Hematopoietic multipotent progenitor cell treated with erythropoietin and hydrocortisone succinate and interleukin-3 and kit ligand, for 8 days (in vitro differentiated cells): ENCODE results near the gene TNFRSF1A.
A peak's percentile ranks its signal among the peaks of the same experiment; 100 is the strongest.

ENCODE experiments used
- DNase-seq: peaks from one replicate; pipeline ENCODE4 v3.0.0-alpha.2; 2015

TNFRSF1A gene

DNA sequence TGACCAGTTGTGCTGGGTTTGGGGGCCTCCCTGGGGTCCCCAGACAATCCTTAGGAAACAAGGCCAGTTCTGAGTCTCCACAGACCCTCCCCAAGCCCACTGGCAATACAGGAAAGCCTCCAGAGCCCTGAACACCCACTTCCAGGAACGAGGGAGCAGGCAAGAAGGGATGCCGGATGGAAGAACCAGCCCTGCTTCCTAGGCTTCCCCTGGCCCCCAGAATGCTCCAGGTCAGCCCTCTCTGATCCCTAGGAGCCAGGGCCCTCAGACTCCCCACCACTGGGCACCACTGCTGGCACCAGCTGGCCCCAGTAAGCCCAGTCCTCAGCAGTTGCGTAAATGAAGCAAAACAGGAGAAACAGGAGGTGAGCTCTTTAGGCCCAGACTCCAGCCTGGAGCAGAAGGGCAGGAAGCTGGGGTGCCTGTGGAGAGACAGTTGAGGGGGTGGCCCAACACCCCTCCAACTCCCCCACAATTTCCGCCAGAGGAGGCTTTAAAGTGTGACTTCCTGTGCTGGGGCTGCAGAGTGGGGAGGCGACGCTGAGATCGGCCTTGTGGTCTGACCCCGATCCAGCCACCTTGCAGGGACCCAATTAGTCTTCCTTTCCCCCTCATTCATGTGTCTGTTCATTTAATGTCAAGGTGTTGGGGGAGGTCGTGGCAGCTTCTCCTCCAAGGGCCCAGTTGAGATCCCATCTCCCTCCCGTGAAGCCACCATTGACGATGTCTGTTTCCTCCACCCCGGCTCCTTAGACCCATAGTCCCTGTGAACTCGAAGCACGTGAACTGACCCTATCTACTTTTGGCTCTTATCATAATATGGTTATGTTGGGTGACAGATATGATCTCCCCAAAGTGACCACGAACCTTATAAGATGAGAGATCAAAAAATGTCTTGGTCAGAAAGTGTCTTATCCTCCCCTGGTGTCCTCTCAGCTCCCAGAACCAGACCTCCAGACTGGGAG, 4.7 kb downstream of the TNFRSF1A start:
- DNase-seq, result peak; percentile 50

- DNase-seq, result peak; percentile 83
Measured at GRCh38 chr12:6336079-6336888, 5.6 kb downstream of the TNFRSF1A start.

GRCh38 chr12:6335451-6336078, 6.3 kb downstream of the TNFRSF1A start:
- peak; percentile 81 for DNase-seq

GRCh38 chr12:6334940-6335450, 6.9 kb downstream of the TNFRSF1A start:
- DNase-seq, result no peak

GRCh38 chr12:6334359-6334758, 7.5 kb downstream of the TNFRSF1A start:
- no peak for DNase-seq

GRCh38 chr12:6333566-6333965, 8.3 kb downstream of the TNFRSF1A start:
- no peak for DNase-seq

- DNase-seq, result no peak
Measured at GRCh38 chr12:6333029-6333428, 8.8 kb downstream of the TNFRSF1A start.

- no peak for DNase-seq
Measured at GRCh38 chr12:6332459-6332858, 9.4 kb downstream of the TNFRSF1A start.

DNA sequence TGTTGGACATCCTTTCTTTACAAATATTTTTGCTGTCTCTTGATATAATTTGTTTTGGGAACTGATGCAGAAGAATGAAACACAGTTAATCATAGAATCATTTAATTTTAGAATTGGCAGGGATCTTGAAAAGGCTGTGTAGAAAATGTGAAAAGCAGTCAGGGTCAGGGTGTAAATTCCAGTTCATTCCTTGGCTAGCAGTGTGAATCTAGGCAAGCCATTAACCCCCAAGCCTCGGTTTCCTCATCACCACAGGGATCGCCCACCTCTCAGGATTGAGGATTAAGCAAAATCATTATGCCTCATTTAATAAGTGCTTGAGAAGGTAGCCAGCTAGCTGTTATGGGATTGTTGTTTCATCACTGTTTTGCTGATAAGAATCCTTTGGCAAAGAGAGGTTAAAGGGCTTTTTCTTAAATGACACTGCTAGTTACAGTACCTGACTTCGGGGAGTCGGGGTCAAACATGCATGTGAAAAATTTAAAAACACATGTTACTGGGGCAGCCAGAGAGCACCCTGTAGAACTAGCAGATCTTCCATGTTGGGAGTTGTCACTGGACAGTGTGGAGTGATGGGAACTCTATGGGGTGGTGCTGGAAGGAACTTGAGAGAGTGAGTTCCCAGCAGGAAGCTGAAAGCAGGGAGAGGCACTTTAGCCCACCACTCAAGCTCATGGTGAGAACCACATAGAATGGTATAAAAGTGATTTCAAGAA, 10.7 kb downstream of the TNFRSF1A start:
- no peak for DNase-seq

DNA sequence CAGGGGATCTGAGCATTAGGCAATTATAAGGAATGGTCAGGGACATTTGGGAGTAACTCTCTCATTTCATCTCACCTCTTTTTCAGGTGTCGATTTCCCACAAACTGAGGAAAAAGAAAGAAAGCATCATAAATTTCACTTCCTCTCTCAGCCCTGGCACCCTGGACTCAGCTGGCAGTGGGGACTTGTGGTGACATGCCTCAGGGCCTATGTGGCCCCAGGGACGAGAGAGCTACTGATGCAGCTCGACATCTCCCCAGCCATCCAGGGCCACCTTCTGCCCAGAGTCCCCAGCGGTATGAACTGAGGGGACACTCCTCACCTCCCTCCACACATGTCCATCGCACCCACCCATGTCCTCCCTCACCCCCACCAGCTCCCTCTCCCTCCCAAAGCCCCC, 11.7 kb downstream of the TNFRSF1A start:
- DNase-seq, result no peak

GRCh38 chr12:6329703-6330064, 12.2 kb downstream of the TNFRSF1A start:
- no peak for DNase-seq

- DNase-seq, result no peak
Measured at GRCh38 chr12:6328945-6329702, 12.8 kb downstream of the TNFRSF1A start.

- DNase-seq, result no peak
Measured at GRCh38 chr12:6328045-6328779, 13.7 kb downstream of the TNFRSF1A start.

DNA sequence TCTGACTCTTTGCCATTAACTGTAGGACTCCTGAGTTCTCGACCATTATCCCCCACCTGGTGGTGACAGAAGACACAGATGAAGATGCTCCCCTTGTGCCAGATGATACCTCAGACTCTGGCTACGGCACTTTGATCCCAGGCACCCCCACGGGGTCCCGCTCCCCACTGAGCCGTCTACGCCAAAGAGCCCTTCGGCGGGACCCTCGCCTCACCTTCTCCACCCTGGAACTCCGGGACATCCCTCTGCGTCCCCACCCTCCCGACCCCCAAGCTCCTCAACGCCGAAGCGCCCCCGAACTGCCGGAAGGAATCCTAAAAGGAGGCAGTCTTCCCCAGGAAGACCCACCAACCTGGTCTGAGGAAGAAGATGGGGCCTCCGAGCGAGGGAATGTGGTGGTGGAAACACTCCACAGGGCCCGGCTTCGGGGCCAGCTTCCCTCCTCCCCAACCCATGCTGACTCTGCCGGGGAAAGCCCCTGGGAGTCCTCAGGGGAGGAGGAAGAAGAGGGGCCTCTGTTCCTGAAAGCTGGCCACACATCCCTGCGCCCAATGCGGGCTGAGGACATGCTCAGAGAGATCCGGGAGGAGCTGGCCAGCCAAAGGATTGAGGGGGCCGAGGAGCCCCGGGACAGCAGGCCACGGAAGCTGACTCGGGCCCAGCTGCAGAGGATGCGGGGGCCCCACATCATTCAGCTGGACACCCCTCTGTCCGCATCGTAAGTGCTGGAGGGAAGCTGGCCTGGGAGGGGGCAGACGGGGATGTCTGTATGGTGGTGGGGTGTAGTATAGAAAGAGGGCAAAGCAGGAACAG, 14.4 kb downstream of the TNFRSF1A start:
- DNase-seq, result no peak

DNA sequence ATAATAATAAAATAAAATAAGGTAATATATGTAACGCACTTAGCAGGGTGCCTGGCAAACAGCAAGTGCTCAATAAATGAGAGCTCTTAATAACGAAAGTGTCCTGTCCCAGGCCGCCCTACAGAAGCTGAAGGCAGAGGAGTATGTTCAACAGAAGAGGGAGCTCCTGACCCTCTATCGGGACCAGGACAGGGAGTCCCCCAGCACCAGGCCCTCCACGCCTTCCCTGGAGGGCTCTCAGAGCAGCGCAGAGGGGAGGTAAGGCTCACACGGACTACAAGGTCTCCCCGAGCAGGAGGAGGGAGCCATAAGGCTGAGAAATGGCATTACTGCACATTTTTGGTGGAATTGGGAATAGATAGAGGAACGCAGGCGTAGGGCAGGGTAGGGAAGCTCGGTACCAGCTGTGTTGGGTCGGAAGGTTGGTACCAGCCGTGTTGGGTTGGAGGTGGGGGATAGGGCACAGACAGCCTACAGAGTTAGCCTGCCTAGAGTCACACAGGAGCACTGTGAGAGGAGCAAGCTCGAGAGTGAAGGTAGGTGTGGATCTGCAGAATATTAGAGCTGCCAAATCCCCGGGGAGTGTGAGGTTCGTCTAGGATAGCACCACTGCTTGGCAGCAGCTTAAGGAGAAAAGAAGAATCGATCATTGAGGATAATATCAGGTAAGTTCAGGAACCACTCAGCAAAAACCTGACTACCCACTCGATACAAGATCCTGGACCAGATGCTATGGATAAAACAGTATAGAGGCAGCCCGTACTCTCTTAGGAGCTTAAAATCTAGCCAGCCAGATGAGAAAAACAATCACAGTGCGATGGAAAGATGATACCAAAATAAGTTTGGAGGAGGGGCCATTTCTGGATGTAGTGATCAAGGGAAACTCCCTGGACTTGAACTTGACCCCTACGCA, 15.3 kb downstream of the TNFRSF1A start:
- peak; percentile 67 for DNase-seq

DNA sequence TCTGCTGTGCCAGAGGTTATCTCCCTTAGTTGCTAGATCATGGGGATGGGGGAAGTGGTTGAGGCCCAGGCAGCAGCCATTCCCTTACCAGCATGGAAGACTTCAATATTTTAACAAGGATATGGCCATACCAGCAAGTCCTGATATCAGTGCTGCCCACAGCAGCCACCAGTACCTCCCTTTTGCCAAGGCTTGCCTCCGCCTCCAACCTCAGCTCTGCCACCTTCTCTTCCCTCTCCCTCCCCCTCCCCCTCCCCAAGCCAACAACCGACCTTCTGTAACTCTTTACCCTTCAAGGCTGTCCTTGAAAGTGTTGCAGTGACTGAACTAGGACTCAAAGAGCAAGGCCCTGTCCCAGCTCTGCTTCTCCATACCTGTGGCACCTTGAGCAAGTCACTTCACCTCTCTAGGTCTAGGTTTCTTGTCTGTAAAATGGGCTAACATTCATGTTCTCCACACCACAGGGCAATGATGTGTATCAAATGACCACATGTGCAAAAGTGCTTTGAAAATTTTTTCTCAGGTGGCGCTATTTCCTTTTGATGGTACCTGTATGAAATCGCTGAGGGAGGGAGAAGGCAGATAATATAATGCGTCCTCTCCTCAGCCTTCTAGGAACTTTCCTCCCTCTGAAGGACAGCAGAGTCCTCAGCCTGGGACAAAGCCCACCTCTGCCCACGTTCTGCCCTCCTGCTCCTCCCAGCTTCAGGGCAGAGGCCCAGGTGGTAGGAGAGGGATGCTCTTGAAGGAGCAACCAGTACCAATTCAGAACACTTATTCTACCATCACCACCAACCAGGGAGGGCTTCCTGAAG, 16.7 kb downstream of the TNFRSF1A start:
- no peak for DNase-seq

DNA sequence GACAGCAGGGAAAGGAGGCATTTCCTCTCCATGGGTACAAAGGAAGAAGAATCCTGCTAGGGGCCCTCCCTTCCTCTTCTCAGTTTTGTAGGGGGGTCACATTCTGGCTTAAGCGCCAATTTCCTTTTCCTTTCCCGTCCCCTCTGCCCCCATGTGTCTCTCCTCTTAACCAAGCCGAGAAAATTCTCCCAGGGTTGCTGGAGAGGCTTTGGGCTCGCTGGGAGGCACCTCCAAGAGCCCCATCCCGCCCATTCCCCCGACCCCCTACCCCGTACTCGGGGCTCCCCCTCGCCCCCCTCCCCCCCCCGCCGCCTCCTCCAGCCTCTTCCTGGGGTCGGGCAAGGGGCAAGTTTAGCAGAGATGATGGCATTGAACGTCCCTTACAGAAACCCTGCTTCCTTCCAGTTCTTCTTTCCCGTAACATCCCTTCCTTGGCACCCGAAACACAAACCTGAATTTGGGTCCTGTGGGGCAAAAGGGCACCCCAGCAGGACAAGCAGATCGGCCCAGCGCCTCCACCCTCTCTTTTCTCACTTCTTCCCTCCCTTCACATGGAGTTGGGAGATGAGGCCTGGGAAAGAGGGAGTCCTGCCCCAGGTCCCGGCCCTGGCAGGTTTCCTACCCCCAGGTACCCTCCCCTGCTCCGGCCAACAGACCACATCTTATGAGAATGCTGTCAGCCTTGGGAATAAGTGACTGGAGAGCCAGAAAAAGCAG, 17.7 kb downstream of the TNFRSF1A start:
- no peak for DNase-seq
